ENCODE data around the gene MSRB3. TPM values are rescaled to one million over a fixed set of nuclear protein-coding genes. Genes with fewer than 3 reads are reported as not detected.
A peak's percentile ranks its signal among the peaks of the same experiment; 100 is the strongest.

MSRB3 gene
- total and polyA plus RNA-seq, 2 experiments from 2014 or later, result 0.95 to 1.7 TPM

DNA sequence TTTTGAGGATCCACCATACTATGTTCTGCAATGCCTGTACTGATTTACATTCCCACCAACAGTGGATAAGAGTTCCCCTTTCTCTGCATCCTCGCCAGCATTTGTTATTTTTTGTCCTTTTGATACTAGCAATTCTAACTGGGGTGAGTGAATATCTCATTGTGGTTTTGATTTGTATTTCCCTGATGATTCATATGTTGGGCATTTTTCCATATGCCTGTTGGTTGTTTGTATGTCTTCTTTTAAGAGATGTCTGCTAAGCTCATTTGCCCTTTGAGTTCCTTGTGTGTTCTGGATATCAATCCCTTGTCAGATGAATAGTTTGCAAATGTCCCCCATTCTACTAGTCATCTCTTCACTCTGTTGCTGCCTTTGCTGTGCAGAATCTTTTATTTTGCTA lies 49.0 kb upstream of the MSRB3 start (continued):
- TF ChIP-seq, protein P1, sequence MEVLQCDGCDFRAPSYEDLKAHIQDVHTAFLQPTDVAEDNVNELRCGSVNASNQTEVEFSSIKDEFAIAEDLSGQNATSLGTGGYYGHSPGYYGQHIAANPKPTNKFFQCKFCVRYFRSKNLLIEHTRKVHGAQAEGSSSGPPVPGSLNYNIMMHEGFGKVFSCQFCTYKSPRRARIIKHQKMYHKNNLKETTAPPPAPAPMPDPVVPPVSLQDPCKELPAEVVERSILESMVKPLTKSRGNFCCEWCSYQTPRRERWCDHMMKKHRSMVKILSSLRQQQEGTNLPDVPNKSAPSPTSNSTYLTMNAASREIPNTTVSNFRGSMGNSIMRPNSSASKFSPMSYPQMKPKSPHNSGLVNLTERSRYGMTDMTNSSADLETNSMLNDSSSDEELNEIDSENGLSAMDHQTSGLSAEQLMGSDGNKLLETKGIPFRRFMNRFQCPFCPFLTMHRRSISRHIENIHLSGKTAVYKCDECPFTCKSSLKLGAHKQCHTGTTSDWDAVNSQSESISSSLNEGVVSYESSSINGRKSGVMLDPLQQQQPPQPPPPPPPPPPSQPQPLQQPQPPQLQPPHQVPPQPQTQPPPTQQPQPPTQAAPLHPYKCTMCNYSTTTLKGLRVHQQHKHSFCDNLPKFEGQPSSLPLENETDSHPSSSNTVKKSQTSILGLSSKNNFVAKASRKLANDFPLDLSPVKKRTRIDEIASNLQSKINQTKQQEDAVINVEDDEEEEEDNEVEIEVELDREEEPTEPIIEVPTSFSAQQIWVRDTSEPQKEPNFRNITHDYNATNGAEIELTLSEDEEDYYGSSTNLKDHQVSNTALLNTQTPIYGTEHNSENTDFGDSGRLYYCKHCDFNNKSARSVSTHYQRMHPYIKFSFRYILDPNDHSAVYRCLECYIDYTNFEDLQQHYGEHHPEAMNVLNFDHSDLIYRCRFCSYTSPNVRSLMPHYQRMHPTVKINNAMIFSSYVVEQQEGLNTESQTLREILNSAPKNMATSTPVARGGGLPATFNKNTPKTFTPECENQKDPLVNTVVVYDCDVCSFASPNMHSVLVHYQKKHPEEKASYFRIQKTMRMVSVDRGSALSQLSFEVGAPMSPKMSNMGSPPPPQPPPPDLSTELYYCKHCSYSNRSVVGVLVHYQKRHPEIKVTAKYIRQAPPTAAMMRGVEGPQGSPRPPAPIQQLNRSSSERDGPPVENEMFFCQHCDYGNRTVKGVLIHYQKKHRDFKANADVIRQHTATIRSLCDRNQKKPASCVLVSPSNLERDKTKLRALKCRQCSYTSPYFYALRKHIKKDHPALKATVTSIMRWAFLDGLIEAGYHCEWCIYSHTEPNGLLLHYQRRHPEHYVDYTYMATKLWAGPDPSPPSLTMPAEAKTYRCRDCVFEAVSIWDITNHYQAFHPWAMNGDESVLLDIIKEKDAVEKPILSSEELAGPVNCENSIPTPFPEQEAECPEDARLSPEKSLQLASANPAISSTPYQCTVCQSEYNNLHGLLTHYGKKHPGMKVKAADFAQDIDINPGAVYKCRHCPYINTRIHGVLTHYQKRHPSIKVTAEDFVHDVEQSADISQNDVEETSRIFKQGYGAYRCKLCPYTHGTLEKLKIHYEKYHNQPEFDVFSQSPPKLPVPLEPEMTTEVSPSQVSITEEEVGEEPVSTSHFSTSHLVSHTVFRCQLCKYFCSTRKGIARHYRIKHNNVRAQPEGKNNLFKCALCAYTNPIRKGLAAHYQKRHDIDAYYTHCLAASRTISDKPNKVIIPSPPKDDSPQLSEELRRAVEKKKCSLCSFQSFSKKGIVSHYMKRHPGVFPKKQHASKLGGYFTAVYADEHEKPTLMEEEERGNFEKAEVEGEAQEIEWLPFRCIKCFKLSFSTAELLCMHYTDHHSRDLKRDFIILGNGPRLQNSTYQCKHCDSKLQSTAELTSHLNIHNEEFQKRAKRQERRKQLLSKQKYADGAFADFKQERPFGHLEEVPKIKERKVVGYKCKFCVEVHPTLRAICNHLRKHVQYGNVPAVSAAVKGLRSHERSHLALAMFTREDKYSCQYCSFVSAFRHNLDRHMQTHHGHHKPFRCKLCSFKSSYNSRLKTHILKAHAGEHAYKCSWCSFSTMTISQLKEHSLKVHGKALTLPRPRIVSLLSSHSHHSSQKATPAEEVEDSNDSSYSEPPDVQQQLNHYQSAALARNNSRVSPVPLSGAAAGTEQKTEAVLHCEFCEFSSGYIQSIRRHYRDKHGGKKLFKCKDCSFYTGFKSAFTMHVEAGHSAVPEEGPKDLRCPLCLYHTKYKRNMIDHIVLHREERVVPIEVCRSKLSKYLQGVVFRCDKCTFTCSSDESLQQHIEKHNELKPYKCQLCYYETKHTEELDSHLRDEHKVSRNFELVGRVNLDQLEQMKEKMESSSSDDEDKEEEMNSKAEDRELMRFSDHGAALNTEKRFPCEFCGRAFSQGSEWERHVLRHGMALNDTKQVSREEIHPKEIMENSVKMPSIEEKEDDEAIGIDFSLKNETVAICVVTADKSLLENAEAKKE (CRISPR knock-in tag; IDR thresholded peaks at IDR 0.05), result no peak

DNA sequence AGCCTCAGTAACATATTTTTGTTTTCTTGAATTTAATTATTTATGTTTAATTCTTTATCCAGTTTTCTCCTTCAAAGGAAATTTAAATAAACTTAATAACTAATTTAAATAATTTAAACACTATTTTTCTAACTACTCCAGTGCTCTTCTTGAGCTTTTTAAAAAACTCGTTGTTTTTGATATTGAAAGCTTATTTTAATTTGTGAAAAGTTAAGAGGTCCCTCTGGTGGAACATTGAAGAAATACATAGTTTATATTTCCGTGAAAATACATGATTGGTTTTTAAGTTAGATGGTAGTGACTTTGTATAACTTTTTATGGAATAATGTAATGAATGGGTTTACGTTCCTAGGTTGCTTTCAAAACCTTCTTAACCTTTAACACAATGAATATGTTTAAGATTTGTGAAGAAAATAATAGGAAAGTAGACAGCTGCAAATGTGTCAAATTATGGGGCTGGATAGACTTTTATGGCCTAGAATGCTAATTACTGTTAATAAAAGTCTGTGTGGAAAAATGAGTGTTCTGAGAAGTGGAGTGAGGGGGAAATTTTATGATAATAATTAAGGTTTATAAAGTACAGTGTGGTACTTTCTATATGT lies 45.9 kb upstream of the MSRB3 start:
- H3K4me1 Mint-ChIP-seq, result peaks cover 7% of the 10 kb centered on the region; the same call in 2 of the 3 replicates
- TF ChIP-seq, protein P2, sequence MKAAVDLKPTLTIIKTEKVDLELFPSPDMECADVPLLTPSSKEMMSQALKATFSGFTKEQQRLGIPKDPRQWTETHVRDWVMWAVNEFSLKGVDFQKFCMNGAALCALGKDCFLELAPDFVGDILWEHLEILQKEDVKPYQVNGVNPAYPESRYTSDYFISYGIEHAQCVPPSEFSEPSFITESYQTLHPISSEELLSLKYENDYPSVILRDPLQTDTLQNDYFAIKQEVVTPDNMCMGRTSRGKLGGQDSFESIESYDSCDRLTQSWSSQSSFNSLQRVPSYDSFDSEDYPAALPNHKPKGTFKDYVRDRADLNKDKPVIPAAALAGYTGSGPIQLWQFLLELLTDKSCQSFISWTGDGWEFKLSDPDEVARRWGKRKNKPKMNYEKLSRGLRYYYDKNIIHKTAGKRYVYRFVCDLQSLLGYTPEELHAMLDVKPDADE (IDR thresholded peaks at IDR 0.05), result no peak
- TF ChIP-seq, protein P1 (CRISPR knock-in tag; IDR thresholded peaks at IDR 0.05), result no peak
- TF ChIP-seq NANOG (IDR thresholded peaks at IDR 0.05; ENCODE audit: borderline replicate concordance), result no peak
- no peak for TF ChIP-seq ZNF114 (CRISPR knock-in tag; IDR thresholded peaks at IDR 0.05)
- no peak for TF ChIP-seq JUNB (IDR thresholded peaks at IDR 0.05; ENCODE audit: unreplicated experiment)

More for the DNA sequence above, 45.9 kb upstream of the MSRB3 start:
- H3K4me3 Mint-ChIP-seq, result no peak overlapping the region
- H3F3A ChIP-seq (replicated peaks; ENCODE audit: low read depth), result no peaks in the 10 kb centered on the region
- no peak overlapping the region for H3K4me3 ChIP-seq
- ATAC-seq, result no peak
- H4K20me1 ChIP-seq (replicated peaks; ENCODE audit: insufficient read depth), result 0 out of 2 replicates have a peak, but pooled peaks cover 2% of the 10 kb centered on the region
- peaks cover 22% of the 10 kb centered on the region; the same call in 2 of the 3 replicates for H3K9me3 Mint-ChIP-seq
- no peak overlapping the region for H3K4me2 ChIP-seq
- peaks cover 12% of the 10 kb centered on the region; the same call in 1 of the 2 replicates for H3K36me3 ChIP-seq (ENCODE audit: insufficient read depth)
- no peaks in the 10 kb centered on the region for H3K27me3 ChIP-seq (ENCODE audit: insufficient read depth)
- H3K27me3 Mint-ChIP-seq (ENCODE audit: insufficient read depth, low read depth, poor library complexity), result no peaks in the 10 kb centered on the region
- no peaks in the 10 kb centered on the region for H3K4me1 ChIP-seq (ENCODE audit: insufficient read depth)
- no peak overlapping the region for H2AFZ ChIP-seq
- no peak overlapping the region for H3K27ac ChIP-seq (ENCODE audit: low read depth)
- peaks cover 40% of the 10 kb centered on the region for H3K79me2 ChIP-seq (replicated peaks; ENCODE audit: insufficient read depth)
- DNase-seq (ENCODE audit: low spot score), result peak; percentile 39
- H3K9me2 ChIP-seq (ENCODE audit: insufficient read depth), result no peaks in the 10 kb centered on the region
- H3K27ac Mint-ChIP-seq, result no peak overlapping the region
- peaks cover 31% of the 10 kb centered on the region for H3K36me3 Mint-ChIP-seq (ENCODE audit: low read depth)
